Breast epithelium (tissue), 3 donors: ENCODE data around the gene ASTN2.

Source experiments
- POLR2AphosphoS5 ChIP-seq, 3 donors: sonication (generic); formaldehyde crosslinking; IDR thresholded peaks; one replicate each; pipeline ENCODE4 v1.6.1; 2017; ENCODE audit warnings: antibody characterized with exemption in 3 of 3
- TF ChIP-seq, protein P1 (sequence below), 3 donors: fragments of 450-650 bp; IDR thresholded peaks; one replicate each; pipeline ENCODE4 v1.5.1; 2016 to 2017; ENCODE audit warnings: antibody characterized with exemption in 3 of 3, mild to moderate bottlenecking in 3 of 3, moderate library complexity in 3 of 3

DNA sequence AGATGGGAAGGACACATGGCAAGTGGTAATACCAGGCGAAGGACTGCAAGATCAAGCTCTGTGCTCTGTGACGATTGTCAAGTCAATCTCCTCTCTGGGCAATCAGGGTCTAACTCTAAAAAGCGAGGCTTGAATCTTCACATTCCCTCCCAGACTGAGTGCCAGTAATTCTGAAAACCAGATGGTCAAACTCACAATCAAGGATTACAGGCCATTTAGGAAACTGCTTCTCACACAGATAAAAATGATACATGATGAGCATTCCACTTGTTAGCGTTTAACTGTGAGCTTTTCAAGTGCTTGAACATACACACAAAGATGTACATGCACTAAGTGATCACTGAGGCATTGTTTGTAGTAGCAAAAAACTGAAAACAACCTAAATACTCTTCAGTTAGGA is 517.7 kb downstream of the ASTN2 start:
- TF ChIP-seq, protein P1, sequence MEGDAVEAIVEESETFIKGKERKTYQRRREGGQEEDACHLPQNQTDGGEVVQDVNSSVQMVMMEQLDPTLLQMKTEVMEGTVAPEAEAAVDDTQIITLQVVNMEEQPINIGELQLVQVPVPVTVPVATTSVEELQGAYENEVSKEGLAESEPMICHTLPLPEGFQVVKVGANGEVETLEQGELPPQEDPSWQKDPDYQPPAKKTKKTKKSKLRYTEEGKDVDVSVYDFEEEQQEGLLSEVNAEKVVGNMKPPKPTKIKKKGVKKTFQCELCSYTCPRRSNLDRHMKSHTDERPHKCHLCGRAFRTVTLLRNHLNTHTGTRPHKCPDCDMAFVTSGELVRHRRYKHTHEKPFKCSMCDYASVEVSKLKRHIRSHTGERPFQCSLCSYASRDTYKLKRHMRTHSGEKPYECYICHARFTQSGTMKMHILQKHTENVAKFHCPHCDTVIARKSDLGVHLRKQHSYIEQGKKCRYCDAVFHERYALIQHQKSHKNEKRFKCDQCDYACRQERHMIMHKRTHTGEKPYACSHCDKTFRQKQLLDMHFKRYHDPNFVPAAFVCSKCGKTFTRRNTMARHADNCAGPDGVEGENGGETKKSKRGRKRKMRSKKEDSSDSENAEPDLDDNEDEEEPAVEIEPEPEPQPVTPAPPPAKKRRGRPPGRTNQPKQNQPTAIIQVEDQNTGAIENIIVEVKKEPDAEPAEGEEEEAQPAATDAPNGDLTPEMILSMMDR (IDR thresholded peaks at IDR 0.05) = no peak
- no peak for TF ChIP-seq POLR2AphosphoS5 (IDR thresholded peaks at IDR 0.05)
